GM12872 (cell line): ENCODE measurements around the gene MGARP.

Source experiments
- CTCF ChIP-seq: IDR thresholded peaks from 3 replicates; pipeline ENCODE4 v1.5.1; 2011; ENCODE audit warnings: low read depth, mild to moderate bottlenecking, low read length, moderate library complexity; ENCODE audit not compliant: insufficient read depth

The MGARP gene

GRCh38 chr4:139266583-139267257 lies 13.3 kb downstream of the MGARP start:
- no peak for TF ChIP-seq CTCF

- TF ChIP-seq CTCF = no peak
Observed at GRCh38 chr4:139266208-139266582, 13.8 kb downstream of the MGARP start.

DNA sequence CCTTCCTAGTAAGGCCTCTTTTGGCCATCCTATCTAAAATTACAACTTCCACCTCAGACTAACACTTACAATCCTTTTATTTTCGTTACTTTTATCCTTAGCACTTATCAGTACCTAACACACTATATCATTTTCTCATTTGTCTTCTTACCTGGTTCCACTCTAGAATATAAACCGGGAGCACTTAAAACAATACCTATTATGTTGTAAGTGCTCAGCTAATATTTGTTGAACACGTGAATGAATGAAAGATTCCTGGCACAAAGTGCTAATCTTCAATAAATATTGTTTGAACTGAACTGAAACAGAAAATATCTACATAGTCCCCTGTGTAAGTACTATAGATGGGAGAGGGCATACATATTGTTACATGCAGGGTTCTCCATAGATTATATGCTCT lies 14.4 kb downstream of the MGARP start:
- no peak for TF ChIP-seq CTCF

DNA sequence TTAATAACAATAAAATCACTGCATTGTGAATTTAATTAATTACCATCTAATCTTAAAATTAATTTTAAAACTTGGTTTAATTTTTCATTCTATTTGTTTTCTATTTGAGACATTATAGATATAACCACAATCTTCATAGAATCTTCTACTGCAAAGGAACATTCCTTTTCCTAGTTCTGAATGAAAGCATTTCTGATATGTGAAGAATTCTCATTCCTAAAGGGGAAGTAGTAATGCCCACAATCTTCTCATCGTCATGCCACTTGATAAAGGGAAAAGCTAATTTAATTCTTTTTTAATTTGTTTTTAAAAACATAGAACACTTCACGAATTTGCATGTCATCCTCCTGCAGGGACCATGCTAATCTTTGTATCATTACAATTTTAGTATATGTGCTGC lies 23.7 kb downstream of the MGARP start:
- no peak for TF ChIP-seq CTCF

DNA sequence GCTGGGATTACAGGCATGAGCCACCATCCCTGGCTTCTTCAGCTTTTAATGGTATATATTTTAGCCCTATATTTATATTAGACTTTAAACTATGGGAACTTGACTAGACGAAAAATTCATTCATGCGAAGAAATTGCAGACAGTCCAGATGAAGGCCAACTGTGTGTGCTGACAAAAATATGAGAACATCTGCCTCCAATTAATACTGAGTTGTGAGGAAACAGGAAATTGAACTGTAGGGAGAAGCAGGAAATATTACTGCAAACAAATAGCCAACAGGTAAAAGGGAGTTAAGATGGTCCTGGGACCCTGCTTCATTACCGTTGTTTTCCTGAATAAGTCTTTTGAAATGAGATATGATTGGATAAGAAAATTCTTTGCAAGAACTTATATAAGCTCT lies 26.3 kb downstream of the MGARP start:
- TF ChIP-seq CTCF = no peak

DNA sequence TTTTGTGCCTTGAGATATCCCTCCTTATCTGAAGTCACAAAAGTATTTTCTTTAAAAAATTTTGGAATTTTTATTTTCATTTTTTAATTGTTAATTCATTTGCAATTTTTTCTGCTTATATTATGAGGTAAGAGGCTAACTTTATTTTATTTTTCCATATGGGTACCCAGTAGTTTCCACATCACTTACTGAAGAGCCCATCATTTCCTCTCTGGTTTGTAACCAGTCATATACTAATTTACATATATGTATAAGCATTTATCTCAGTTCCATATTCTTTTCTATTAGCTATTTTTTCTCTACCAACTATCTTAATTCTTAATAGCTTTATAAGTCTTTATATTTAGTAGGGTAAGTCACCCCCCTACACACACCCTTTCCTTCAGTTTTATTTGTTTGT lies 27.0 kb downstream of the MGARP start:
- no peak for TF ChIP-seq CTCF

- TF ChIP-seq CTCF = no peak
Observed at GRCh38 chr4:139247700-139248238, 32.3 kb downstream of the MGARP start.

DNA sequence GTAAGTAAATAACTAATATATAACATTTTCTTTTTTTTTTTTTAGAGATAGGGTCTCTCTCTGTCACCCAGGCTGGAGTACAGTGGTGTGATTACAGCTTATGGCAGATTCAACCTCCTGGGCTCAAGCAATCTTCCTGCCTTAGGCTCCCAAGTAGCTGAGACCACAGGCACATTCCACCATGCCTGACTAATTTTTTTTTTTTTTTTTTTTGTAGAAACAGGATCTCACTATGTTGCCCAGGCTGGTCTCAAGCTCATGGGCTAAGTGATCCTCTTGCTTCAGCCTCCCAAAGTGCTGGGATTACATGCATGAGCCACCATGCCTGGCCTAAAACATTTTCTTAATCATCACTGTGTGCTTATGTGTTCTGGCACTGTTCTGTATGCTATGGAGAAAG lies 32.8 kb downstream of the MGARP start:
- no peak for TF ChIP-seq CTCF
